Nephron progenitor cell (in vitro differentiated cells): ENCODE data around the gene MYL5.

Source experiments
- DNase-seq: peaks from one replicate; pipeline ENCODE4 v3.0.0; 2021
- H3K27ac Mint-ChIP-seq: 2 replicates; pipeline ENCODE4 v1.8.0; 2021; ENCODE audit warnings: mild to moderate bottlenecking, moderate library complexity, mixed read lengths
- H3K27me3 Mint-ChIP-seq: 2 replicates; pipeline ENCODE4 v1.8.0; 2021; ENCODE audit warnings: mild to moderate bottlenecking, low read depth, mixed read lengths; ENCODE audit not compliant: poor library complexity
- H3K36me3 Mint-ChIP-seq: 2 replicates; pipeline ENCODE4 v1.8.0; 2021; ENCODE audit warnings: low read depth, mixed read lengths
- H3K4me1 Mint-ChIP-seq: 2 replicates; pipeline ENCODE4 v1.8.0; 2021; ENCODE audit warnings: mixed read lengths
- H3K4me3 Mint-ChIP-seq: 2 replicates; pipeline ENCODE4 v1.8.0; 2021; ENCODE audit warnings: mild to moderate bottlenecking, moderate library complexity, mixed read lengths
- H3K9me3 Mint-ChIP-seq: 2 replicates; pipeline ENCODE4 v1.8.0; 2021; ENCODE audit warnings: mild to moderate bottlenecking, moderate library complexity, mixed read lengths
- TF ChIP-seq, protein P1 (sequence below): fragments of 200-600 bp; sonication (generic); IDR thresholded peaks from 2 replicates; pipeline ENCODE4 v1.5.0; 2021; ENCODE audit warnings: antibody characterized with exemption

The MYL5 gene

DNA sequence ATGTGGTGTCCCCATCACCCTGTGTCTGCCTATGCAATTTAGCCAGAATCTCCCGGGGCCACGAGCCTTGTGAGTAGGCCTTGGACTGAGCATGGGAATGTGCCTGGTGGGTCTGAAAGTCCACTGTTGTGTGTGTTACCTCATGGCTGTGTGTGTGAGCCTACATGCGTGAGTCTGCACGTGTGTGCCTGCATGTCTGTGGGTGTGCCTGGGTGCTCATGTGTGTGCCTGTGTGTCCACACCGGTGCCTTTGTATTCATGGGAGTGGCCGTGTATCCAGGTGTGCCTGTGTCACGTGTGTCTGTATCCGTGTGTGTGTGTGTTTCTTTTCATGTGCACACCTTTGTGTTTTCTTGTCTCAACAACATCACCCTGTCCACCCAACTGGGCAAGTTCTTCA lies 14.5 kb upstream of the MYL5 start:
- H3K9me3 Mint-ChIP-seq, result no peaks in the 10 kb centered on the region
- no peak overlapping the region for H3K4me3 Mint-ChIP-seq
- peaks cover 22% of the 10 kb centered on the region for H3K4me1 Mint-ChIP-seq
- H3K27me3 Mint-ChIP-seq, result peaks cover 8% of the 10 kb centered on the region
- peak overlapping the region; percentile 70 for H3K27ac Mint-ChIP-seq
- no peak for DNase-seq
- H3K36me3 Mint-ChIP-seq, result peaks cover 21% of the 10 kb centered on the region
- TF ChIP-seq, protein P1, sequence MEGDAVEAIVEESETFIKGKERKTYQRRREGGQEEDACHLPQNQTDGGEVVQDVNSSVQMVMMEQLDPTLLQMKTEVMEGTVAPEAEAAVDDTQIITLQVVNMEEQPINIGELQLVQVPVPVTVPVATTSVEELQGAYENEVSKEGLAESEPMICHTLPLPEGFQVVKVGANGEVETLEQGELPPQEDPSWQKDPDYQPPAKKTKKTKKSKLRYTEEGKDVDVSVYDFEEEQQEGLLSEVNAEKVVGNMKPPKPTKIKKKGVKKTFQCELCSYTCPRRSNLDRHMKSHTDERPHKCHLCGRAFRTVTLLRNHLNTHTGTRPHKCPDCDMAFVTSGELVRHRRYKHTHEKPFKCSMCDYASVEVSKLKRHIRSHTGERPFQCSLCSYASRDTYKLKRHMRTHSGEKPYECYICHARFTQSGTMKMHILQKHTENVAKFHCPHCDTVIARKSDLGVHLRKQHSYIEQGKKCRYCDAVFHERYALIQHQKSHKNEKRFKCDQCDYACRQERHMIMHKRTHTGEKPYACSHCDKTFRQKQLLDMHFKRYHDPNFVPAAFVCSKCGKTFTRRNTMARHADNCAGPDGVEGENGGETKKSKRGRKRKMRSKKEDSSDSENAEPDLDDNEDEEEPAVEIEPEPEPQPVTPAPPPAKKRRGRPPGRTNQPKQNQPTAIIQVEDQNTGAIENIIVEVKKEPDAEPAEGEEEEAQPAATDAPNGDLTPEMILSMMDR, result no peak

DNA sequence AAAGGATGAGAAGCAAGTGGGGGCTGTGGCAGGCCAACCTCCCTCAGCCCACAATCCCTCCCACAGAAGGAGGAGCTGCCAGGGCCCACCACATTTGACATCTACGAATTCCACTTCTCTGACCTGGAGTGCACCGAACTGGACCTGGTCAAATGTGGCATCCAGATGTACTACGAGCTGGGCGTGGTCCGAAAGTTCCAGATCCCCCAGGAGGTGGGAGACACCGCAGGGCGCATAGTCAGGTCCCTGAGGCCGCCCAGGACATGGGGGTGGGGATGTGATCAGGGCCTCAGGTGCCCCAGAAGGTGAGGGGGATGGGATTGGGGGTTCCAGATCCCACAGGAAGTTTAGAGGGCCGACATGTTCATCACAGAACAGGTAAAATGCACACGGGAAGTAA lies 13.9 kb upstream of the MYL5 start:
- Mint-ChIP-seq H3K36me3 (peaks cover 21% of the 10 kb centered on the region), H3K4me3 (peak overlapping the region; percentile 7), H3K27me3 (peaks cover 8% of the 10 kb centered on the region), H3K4me1 (peaks cover 24% of the 10 kb centered on the region), H3K27ac (no peak overlapping the region), H3K9me3 (no peaks in the 10 kb centered on the region)
- TF ChIP-seq, protein P1, result no peak
- no peak for DNase-seq

DNA sequence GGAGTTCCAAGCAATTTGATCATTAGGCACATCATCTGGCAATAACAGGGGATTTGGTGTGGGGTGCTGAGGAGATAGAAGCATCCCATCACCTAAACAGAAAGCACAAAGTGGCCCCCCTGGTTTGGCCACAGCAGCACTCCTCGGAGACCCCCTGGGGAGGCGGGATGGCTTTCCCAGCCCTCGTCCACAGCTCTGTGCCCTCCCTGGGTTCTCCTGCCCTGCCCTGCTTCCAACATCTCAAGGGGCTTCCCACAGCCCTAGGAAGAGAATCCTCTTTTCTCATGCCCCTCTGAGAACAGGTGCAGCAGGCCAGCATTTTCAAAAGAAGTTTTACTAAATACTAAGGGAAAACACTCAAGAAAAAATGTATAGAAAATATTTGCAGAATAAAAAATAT lies 13.1 kb upstream of the MYL5 start:
- Mint-ChIP-seq H3K27me3 (peaks cover 8% of the 10 kb centered on the region), H3K9me3 (no peaks in the 10 kb centered on the region), H3K36me3 (peaks cover 21% of the 10 kb centered on the region), H3K4me1 (peaks cover 19% of the 10 kb centered on the region), H3K4me3 (no peak overlapping the region), H3K27ac (no peak overlapping the region)
- DNase-seq, result no peak
- TF ChIP-seq, protein P1, result no peak

DNA sequence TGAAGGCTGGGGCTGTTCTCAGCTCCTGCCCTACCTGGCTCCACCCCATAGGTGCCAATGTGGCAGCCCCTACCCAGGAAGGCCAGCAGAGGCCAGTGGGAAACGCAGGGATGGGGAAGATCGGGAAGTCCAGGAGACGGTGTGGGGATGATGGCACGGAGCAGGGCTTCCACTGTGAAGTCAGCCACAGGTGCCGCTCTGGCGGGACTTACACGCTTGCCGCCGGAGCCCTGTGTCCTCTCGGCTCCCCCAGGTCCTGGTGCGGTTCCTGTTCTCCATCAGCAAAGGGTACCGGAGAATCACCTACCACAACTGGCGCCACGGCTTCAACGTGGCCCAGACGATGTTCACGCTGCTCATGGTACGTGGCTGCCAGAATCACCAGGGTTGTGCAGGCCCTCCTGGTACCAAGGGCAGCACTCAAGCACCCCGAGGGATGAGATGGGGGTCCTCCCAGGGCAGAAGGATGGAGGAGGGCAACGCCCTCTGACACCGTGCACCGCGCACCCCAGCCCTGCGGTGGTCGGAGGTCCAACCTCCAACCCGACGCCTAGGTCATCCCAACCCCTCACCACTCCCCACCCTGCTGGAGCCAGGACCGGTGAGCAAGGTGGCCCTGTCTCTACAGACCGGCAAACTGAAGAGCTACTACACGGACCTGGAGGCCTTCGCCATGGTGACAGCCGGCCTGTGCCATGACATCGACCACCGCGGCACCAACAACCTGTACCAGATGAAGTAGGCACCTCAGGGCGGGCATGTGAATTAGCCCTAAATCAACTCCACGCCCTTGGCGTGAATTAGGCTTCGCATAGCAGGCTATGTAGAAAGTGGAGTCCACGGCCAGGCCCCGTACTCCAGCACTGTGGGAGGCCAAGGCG lies 12.2 kb upstream of the MYL5 start:
- TF ChIP-seq, protein P1, result no peak
- H3K27ac Mint-ChIP-seq, result no peak overlapping the region
- peaks cover 21% of the 10 kb centered on the region for H3K36me3 Mint-ChIP-seq
- H3K4me1 Mint-ChIP-seq, result peaks cover 11% of the 10 kb centered on the region
- peak overlapping the region; percentile 71 for H3K4me3 Mint-ChIP-seq
- H3K9me3 Mint-ChIP-seq, result no peaks in the 10 kb centered on the region
- H3K27me3 Mint-ChIP-seq, result peaks cover 8% of the 10 kb centered on the region
- no peak for DNase-seq

DNA sequence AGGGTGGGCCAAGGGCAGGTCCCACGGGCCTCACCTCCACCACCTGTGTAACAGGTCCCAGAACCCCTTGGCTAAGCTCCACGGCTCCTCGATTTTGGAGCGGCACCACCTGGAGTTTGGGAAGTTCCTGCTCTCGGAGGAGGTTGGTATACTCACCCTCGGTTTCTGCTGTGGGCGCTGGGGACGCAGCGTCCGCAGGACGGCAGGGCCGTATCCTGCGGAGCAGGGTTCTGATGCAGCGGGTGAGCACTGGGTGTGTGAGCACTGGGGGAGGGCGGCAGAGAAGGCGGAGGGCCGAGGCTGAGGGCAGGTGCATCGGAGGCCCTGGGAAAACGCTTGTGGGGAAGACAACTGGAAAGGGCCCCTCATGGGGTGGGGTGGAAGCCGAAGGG lies 11.3 kb upstream of the MYL5 start:
- Mint-ChIP-seq H3K36me3 (peaks cover 21% of the 10 kb centered on the region), H3K27me3 (peaks cover 11% of the 10 kb centered on the region), H3K4me3 (peak overlapping the region; percentile 71), H3K9me3 (no peaks in the 10 kb centered on the region), H3K27ac (no peak overlapping the region), H3K4me1 (peaks cover 11% of the 10 kb centered on the region)
- no peak for DNase-seq
- TF ChIP-seq, protein P1, result no peak
